ENCODE results near the gene CHRNA4. TPM values are rescaled to one million over a fixed set of nuclear protein-coding genes. Genes with fewer than 3 reads are reported as not detected.
"Not testable (repeated sequence)": the region's sequence is repeated elsewhere in the genome, so short reads cannot be mapped to it uniquely, and the experiment has no call there.

The CHRNA4 gene
- total and polyA plus RNA-seq, 8 donors = under 0.01 to 0.15 TPM; not detected in 6

DNA sequence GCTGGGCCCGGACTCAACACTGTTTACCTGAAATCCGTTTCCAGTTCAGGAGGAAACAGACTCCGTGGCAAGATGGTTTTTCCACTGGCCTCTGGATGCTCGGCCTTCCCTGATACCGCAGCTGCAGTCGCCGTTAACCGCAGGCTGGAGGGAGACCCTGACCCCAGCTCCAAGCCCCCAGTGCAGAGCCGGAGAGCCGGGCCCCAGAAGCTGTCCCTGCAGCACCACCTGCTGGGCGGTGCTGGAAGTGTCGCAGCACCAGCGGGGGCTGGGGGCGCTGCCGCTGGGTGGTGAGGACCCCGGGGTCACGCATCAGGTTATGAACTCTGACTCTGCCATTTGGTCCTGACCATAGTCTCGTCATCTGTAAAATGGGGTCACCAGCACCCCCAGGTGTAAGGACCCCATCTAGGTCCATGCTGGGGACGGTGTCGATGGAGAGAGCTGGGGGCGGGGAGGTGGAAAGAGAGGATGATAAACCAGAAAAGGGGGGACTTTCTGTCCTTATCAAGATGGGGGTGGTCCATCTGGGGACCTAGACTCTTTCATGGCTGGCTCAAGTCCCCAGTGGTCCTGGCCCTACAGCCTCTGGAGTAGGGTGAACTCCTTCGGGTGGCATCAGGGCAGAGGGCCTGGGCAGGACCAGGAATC, 20.8 kb upstream of the CHRNA4 start:
- no peak overlapping the region for H3K27ac ChIP-seq
- DNase-seq = peak in 1 of 2 donors; percentile 59
- TF ChIP-seq EP300 (IDR thresholded peaks at IDR 0.05) (no peak), POLR2A (IDR thresholded peaks at IDR 0.05) (no peak), POLR2AphosphoS5 (IDR thresholded peaks at IDR 0.05) (no peak)
- TF ChIP-seq, protein P1, sequence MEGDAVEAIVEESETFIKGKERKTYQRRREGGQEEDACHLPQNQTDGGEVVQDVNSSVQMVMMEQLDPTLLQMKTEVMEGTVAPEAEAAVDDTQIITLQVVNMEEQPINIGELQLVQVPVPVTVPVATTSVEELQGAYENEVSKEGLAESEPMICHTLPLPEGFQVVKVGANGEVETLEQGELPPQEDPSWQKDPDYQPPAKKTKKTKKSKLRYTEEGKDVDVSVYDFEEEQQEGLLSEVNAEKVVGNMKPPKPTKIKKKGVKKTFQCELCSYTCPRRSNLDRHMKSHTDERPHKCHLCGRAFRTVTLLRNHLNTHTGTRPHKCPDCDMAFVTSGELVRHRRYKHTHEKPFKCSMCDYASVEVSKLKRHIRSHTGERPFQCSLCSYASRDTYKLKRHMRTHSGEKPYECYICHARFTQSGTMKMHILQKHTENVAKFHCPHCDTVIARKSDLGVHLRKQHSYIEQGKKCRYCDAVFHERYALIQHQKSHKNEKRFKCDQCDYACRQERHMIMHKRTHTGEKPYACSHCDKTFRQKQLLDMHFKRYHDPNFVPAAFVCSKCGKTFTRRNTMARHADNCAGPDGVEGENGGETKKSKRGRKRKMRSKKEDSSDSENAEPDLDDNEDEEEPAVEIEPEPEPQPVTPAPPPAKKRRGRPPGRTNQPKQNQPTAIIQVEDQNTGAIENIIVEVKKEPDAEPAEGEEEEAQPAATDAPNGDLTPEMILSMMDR (IDR thresholded peaks at IDR 0.05) = peak in 5 of 7 experiments; percentile 64 to 88 (median 80)

DNA sequence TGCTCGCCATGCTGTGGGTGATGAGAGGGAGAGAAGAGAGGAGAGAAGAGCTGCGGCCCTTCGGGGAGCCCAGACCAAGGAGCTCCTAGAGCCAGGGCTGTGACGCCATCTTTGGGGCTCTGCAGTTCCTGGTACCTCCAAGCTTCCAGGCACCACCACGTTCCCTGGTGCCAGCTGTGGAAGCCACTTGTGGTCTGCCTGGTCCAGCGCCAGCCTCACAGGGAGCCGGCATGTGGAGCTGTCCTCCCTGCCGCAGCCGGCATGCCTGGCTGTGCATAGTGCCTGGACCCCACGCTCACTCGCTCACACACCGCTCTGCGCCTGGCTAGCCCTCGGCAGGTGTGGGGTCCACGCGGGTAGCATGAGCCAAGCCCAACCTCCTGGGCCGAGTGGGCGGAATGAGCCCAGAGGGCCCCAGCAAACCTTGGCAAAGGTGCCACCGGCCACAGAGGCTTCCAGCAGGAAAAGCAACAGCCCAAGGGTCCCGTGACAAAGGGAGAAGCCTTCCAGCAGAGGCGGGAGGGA, 19.3 kb upstream of the CHRNA4 start:
- intact Hi-C loops (cut with DNase I; ENCODE audit: low total_unique reads) = loop anchor here (5.0 kb wide), 1 partner anchor 73 kb away; no protein-coding TSS in a partner anchor
- no peak overlapping the region for H3K4me3 ChIP-seq
- peaks cover 0 to 5% (median 0%) of the 10 kb centered on the region in 4 donors for H3K4me1 ChIP-seq
- peaks cover 19 to 94% (median 73%) of the 10 kb centered on the region in 3 donors for H3K27me3 ChIP-seq
- H3K9me3 ChIP-seq = peaks cover 0 to 8% (median 5%) of the 10 kb centered on the region in 4 donors
- no peaks in the 10 kb centered on the region for H3K36me3 ChIP-seq
- DNase-seq = no peak
- TF ChIP-seq, protein P1 (IDR thresholded peaks at IDR 0.05) = no peak
- TF ChIP-seq POLR2A (IDR thresholded peaks at IDR 0.05) (no peak), EP300 (IDR thresholded peaks at IDR 0.05) (no peak), POLR2AphosphoS5 (IDR thresholded peaks at IDR 0.05) (no peak)
- no peak overlapping the region for H3K27ac ChIP-seq
- WGBS, 5 donors = 82 to 91% (median 89%) methylated on average over 7 to 21 of the region's 21 CpGs

More for the DNA sequence above, 20.8 kb upstream of the CHRNA4 start:
- H3K36me3 ChIP-seq = no peaks in the 10 kb centered on the region
- H3K4me1 ChIP-seq = peaks cover 0 to 5% (median 0%) of the 10 kb centered on the region in 4 donors
- intact Hi-C loops (cut with DNase I; ENCODE audit: low total_unique reads) = loop anchor here (5.0 kb wide), 1 partner anchor 75 kb away; no protein-coding TSS in a partner anchor
- peaks cover 15 to 79% (median 58%) of the 10 kb centered on the region in 3 donors for H3K27me3 ChIP-seq
- H3K9me3 ChIP-seq = peaks cover 6 to 20% (median 17%) of the 10 kb centered on the region in 4 donors
- 18 to 30% (median 20%) methylated on average over 11 to 22 of the region's 22 CpGs for WGBS, 5 donors
- no peak overlapping the region for H3K4me3 ChIP-seq

DNA sequence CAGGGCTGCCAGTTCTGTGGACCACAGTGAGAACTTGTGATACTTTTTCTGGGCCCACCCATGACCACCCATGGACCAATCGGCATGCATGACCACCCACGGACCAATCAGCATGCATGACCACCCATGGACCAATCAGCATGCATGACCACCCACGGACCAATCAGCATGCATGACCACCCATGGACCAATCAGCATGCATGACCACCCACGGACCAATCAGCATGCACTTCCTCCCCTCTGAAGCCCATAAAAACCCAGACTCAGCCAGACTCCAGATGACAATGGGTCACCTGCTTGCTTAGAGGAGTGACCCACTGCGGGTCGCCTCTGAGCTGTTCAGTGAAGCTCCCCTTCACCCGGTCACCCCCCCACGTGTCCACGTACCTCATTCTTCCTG, 18.7 kb upstream of the CHRNA4 start:
- peaks cover 19 to 99% (median 79%) of the 10 kb centered on the region in 3 donors for H3K27me3 ChIP-seq
- intact Hi-C loops (cut with DNase I; ENCODE audit: low total_unique reads) = loop anchor here (5.0 kb wide), 1 partner anchor 73 kb away; no protein-coding TSS in a partner anchor
- not testable (repeated sequence) for H3K4me1 ChIP-seq, H3K36me3 ChIP-seq, H3K27ac ChIP-seq, H3K4me3 ChIP-seq, DNase-seq, H3K9me3 ChIP-seq
- 55 to 87% (median 83%) methylated on average over 4 to 9 of the region's 9 CpGs for WGBS, 5 donors

DNA sequence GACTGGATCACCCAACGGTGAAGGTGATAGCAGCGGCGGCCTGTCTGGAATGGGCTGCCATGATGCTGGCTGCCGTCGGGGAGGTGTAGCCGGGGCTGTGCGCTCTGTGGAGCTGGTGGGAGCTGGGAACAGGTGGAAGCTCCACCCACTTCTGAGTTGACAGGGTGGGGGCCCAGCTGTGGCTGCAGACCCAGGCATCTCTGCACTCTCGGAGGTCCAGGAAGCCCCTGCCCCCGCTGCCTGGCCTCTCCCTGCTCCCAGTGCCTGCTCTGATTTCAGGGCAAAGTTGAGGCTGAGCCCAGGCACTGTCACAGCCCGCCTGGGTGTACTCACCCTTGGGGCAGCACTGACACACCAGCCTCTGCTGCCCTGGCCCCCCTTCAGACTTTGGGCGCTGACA, 18.1 kb upstream of the CHRNA4 start:
- 66 to 82% (median 67%) methylated on average over 9 to 11 of the region's 11 CpGs for WGBS, 5 donors
- peaks cover 19 to 100% (median 84%) of the 10 kb centered on the region in 3 donors for H3K27me3 ChIP-seq

More for the DNA sequence above, 18.1 kb upstream of the CHRNA4 start:
- no peak for DNase-seq
- TF ChIP-seq POLR2AphosphoS5 (IDR thresholded peaks at IDR 0.05) = no peak
- TF ChIP-seq, protein P1 (IDR thresholded peaks at IDR 0.05) = no peak
- no peak for TF ChIP-seq EP300 (IDR thresholded peaks at IDR 0.05)
- no peak for TF ChIP-seq POLR2A (IDR thresholded peaks at IDR 0.05)
- no peak overlapping the region for H3K4me3 ChIP-seq
- H3K9me3 ChIP-seq = no peaks in the 10 kb centered on the region
- H3K4me1 ChIP-seq = peaks cover 0 to 5% (median 0%) of the 10 kb centered on the region in 4 donors
- no peaks in the 10 kb centered on the region for H3K36me3 ChIP-seq
- intact Hi-C loops (cut with DNase I; ENCODE audit: low total_unique reads) = no loop called here
- no peak overlapping the region for H3K27ac ChIP-seq
